ENCODE data around the gene KAT7. TPM values are rescaled to one million over a fixed set of nuclear protein-coding genes. Genes with fewer than 3 reads are reported as not detected.

KAT7 gene
- total RNA-seq, 1 experiment from 2014 or later, result 90.6 TPM

DNA sequence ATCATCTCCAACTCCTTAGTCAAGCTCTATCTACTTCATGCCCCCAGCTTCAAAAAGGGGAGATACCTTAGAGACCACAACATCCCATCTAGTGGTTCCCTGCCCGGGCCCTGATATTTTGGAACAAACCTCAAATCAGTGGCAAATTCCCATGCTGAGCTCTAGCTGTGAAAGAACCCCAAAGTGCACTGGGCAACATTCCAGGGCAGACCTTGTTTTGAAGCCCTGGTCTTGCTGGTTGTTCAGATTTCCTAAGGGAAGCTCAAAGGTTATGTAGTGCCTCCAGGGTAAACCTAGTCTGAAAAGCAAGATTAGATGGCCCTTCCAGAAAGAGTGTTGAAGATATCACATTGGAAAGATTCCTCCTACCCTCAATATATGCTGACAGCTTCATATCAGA is 40.8 kb upstream of the KAT7 start:
- Mint-ChIP-seq H3K27me3 (ENCODE audit: unreplicated experiment) (no peaks in the 10 kb centered on the region), H3K9me3 (ENCODE audit: low read depth, unreplicated experiment) (no peaks in the 10 kb centered on the region), H3K4me1 (ENCODE audit: low read depth, unreplicated experiment) (peaks cover 4% of the 10 kb centered on the region), H3K36me3 (ENCODE audit: insufficient read depth, unreplicated experiment) (no peaks in the 10 kb centered on the region), H3K27ac (ENCODE audit: unreplicated experiment) (no peak overlapping the region), H3K4me3 (ENCODE audit: low read depth, unreplicated experiment) (no peak overlapping the region)
- CTCF ChIA-PET, result interaction anchor here (0.6 to 2.0 kb wide), 3 partner anchors 16 to 46 kb away, joined by 3 to 6 read pairs (median 5); partner anchors contain the start of gene SLC35B1
- TF ChIP-seq, protein P1, sequence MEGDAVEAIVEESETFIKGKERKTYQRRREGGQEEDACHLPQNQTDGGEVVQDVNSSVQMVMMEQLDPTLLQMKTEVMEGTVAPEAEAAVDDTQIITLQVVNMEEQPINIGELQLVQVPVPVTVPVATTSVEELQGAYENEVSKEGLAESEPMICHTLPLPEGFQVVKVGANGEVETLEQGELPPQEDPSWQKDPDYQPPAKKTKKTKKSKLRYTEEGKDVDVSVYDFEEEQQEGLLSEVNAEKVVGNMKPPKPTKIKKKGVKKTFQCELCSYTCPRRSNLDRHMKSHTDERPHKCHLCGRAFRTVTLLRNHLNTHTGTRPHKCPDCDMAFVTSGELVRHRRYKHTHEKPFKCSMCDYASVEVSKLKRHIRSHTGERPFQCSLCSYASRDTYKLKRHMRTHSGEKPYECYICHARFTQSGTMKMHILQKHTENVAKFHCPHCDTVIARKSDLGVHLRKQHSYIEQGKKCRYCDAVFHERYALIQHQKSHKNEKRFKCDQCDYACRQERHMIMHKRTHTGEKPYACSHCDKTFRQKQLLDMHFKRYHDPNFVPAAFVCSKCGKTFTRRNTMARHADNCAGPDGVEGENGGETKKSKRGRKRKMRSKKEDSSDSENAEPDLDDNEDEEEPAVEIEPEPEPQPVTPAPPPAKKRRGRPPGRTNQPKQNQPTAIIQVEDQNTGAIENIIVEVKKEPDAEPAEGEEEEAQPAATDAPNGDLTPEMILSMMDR (IDR thresholded peaks at IDR 0.05; ENCODE audit: unreplicated experiment), result no peak
- BruUV-seq (replicated peaks), result no TSS peak
- intact Hi-C loops (cut with micrococcal nuclease; ENCODE audit: unreplicated experiment), result no loop called here
- DNase-seq, result no peak

- intact Hi-C loops (cut with micrococcal nuclease; ENCODE audit: unreplicated experiment), result no loop called here
- H3K27me3 Mint-ChIP-seq (ENCODE audit: unreplicated experiment), result no peaks in the 10 kb centered on the region
- BruUV-seq (replicated peaks), result no TSS peak
- TF ChIP-seq, protein P1 (IDR thresholded peaks at IDR 0.05; ENCODE audit: unreplicated experiment), result no peak
- no peak overlapping the region for H3K27ac Mint-ChIP-seq (ENCODE audit: unreplicated experiment)
- H3K4me1 Mint-ChIP-seq (ENCODE audit: low read depth, unreplicated experiment), result no peaks in the 10 kb centered on the region
- no peaks in the 10 kb centered on the region for H3K9me3 Mint-ChIP-seq (ENCODE audit: low read depth, unreplicated experiment)
- DNase-seq, result no peak
- CTCF ChIA-PET, result interaction anchor here (1.4 to 2.0 kb wide), 2 partner anchors 17 to 41 kb away, joined by 3 to 6 read pairs; partner anchors contain the start of gene SLC35B1
- no peak overlapping the region for H3K4me3 Mint-ChIP-seq (ENCODE audit: low read depth, unreplicated experiment)
- no peaks in the 10 kb centered on the region for H3K36me3 Mint-ChIP-seq (ENCODE audit: insufficient read depth, unreplicated experiment)
Observed at GRCh38 chr17:49748223-49748622, 40.3 kb upstream of the KAT7 start.

GRCh38 chr17:49748791-49749190 is 39.7 kb upstream of the KAT7 start:
- no peaks in the 10 kb centered on the region for H3K9me3 Mint-ChIP-seq (ENCODE audit: low read depth, unreplicated experiment)
- no peak overlapping the region for H3K4me3 Mint-ChIP-seq (ENCODE audit: low read depth, unreplicated experiment)
- H3K36me3 Mint-ChIP-seq (ENCODE audit: insufficient read depth, unreplicated experiment), result no peaks in the 10 kb centered on the region
- H3K27me3 Mint-ChIP-seq (ENCODE audit: unreplicated experiment), result no peaks in the 10 kb centered on the region
- H3K4me1 Mint-ChIP-seq (ENCODE audit: low read depth, unreplicated experiment), result no peaks in the 10 kb centered on the region
- no TSS peak for BruUV-seq (replicated peaks)
- TF ChIP-seq, protein P1 (IDR thresholded peaks at IDR 0.05; ENCODE audit: unreplicated experiment), result no peak
- CTCF ChIA-PET, result interaction anchor here (0.5 to 0.7 kb wide), 3 partner anchors 286 to 616 kb away, joined by 3 to 11 read pairs (median 3); partner anchors contain the start of genes B4GALNT2 and PHB1
- no peak overlapping the region for H3K27ac Mint-ChIP-seq (ENCODE audit: unreplicated experiment)
- intact Hi-C loops (cut with micrococcal nuclease; ENCODE audit: unreplicated experiment), result no loop called here
- DNase-seq, result no peak

DNA sequence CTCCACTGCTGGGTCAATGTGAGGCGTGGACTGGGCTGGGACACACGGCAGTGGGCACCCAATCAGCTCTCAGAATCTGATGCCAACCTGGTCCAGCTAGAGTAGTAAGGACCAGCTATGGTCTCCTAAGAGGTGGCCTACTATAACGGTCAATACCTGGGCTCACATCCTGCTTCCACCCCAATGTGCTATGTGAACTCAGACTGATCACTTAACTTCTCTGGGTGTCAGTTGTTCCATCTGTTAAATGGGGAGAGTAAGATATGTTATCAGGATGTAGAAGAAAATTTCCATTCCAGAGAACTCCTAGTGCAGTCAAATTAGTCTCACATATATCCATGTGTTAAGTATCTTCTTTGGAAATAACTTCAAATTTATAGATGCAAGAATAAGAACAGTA is 38.8 kb upstream of the KAT7 start:
- no peak for DNase-seq
- Mint-ChIP-seq H3K27ac (ENCODE audit: unreplicated experiment) (no peak overlapping the region), H3K27me3 (ENCODE audit: unreplicated experiment) (no peaks in the 10 kb centered on the region), H3K4me3 (ENCODE audit: low read depth, unreplicated experiment) (no peak overlapping the region), H3K4me1 (ENCODE audit: low read depth, unreplicated experiment) (no peaks in the 10 kb centered on the region), H3K36me3 (ENCODE audit: insufficient read depth, unreplicated experiment) (no peaks in the 10 kb centered on the region), H3K9me3 (ENCODE audit: low read depth, unreplicated experiment) (no peaks in the 10 kb centered on the region)
- no TSS peak for BruUV-seq (replicated peaks)
- CTCF ChIA-PET, result interaction anchor here (0.7 kb wide), 1 partner anchor 15 kb away, joined by 5 read pairs; no protein-coding TSS in a partner anchor
- intact Hi-C loops (cut with micrococcal nuclease; ENCODE audit: unreplicated experiment), result no loop called here
- TF ChIP-seq, protein P1 (IDR thresholded peaks at IDR 0.05; ENCODE audit: unreplicated experiment), result no peak
